Ascending aorta (tissue), 2 donors: ENCODE data around the gene SGPL1. TPM values are rescaled to one million over a fixed set of nuclear protein-coding genes. Genes with fewer than 3 reads are reported as not detected.
A peak's percentile ranks its signal among the peaks of the same experiment; 100 is the strongest.

ENCODE experiments used
- DNase-seq, 2 donors: peaks; one replicate each; pipeline ENCODE4 v3.0.0-alpha.2; 2019; ENCODE audit warnings: low spot score in 2 of 2
- H3K27ac ChIP-seq, 2 donors: fragments of 200-600 bp; sonication (generic); one replicate each; pipeline ENCODE4 v1.5.1; 2016 to 2017; ENCODE audit warnings: mild to moderate bottlenecking in 1 of 2
- H3K27me3 ChIP-seq: fragments of 200-600 bp; sonication (generic); one replicate; pipeline ENCODE4 v1.5.1; 2017
- H3K36me3 ChIP-seq, 2 donors: fragments of 200-600 bp; sonication (generic); one replicate each; pipeline ENCODE4 v1.5.1; 2016
- H3K4me1 ChIP-seq, 2 donors: fragments of 200-600 bp; sonication (generic); one replicate each; pipeline ENCODE4 v1.5.1; 2016 to 2017; ENCODE audit warnings: mild to moderate bottlenecking in 1 of 2
- H3K4me3 ChIP-seq, 2 donors: fragments of 200-600 bp; sonication (generic); one replicate each; pipeline ENCODE4 v1.5.1; 2016 to 2017; ENCODE audit warnings: mild to moderate bottlenecking in 1 of 2
- H3K9me3 ChIP-seq, 2 donors: fragments of 200-600 bp; sonication (generic); one replicate each; pipeline ENCODE4 v1.5.1; 2016
- CTCF ChIP-seq, 3 experiments: fragments of 200-600 bp in 2 of 3; fragments of 450-650 bp in 1 of 3; sonication (generic) in 2 of 3; IDR thresholded peaks; one replicate each; pipeline ENCODE4 v1.5.1; 2016 to 2019; ENCODE audit warnings: antibody characterized with exemption in 3 of 3, mild to moderate bottlenecking in 1 of 3, moderate library complexity in 1 of 3
- intact Hi-C: fragments of 100-400 bp; cut with DNase I; formaldehyde crosslinking; loops from one replicate; pipeline ENCODE4 v1.15.1; 2023
- total RNA-seq: library from RNA; depleted of rRNA; stranded (reverse); fragments of >200 nt; gene quantifications from one replicate; pipeline ENCODE4 v1.1.0, GENCODE V29; 2016

The SGPL1 gene
- total RNA-seq, 1 donor from 2014 or later = 6.2 TPM

GRCh38 chr10:70920519-70920918 is 104.8 kb downstream of the SGPL1 start:
- no peak overlapping the region for H3K27ac ChIP-seq
- H3K4me1 ChIP-seq = no peaks in the 10 kb centered on the region
- H3K4me3 ChIP-seq = no peak overlapping the region
- TF ChIP-seq CTCF (IDR thresholded peaks at IDR 0.05) = no peak
- H3K36me3 ChIP-seq = no peaks in the 10 kb centered on the region
- no peaks in the 10 kb centered on the region for H3K27me3 ChIP-seq
- intact Hi-C loops = no loop called here
- H3K9me3 ChIP-seq = no peaks in the 10 kb centered on the region
- no peak for DNase-seq

GRCh38 chr10:70921285-70921684 is 105.5 kb downstream of the SGPL1 start:
- TF ChIP-seq CTCF (IDR thresholded peaks at IDR 0.05) = no peak
- no peaks in the 10 kb centered on the region for H3K9me3 ChIP-seq
- H3K27ac ChIP-seq = no peak overlapping the region
- H3K27me3 ChIP-seq = no peaks in the 10 kb centered on the region
- no peak for DNase-seq
- peaks cover 0 to 2% of the 10 kb centered on the region in 2 donors for H3K4me1 ChIP-seq
- intact Hi-C loops = no loop called here
- H3K4me3 ChIP-seq = no peak overlapping the region
- H3K36me3 ChIP-seq = no peaks in the 10 kb centered on the region

- no peak overlapping the region for H3K27ac ChIP-seq
- intact Hi-C loops = no loop called here
- H3K9me3 ChIP-seq = no peaks in the 10 kb centered on the region
- H3K27me3 ChIP-seq = no peaks in the 10 kb centered on the region
- no peak for DNase-seq
- no peak for TF ChIP-seq CTCF (IDR thresholded peaks at IDR 0.05)
- no peak overlapping the region for H3K4me3 ChIP-seq
- no peaks in the 10 kb centered on the region for H3K36me3 ChIP-seq
- H3K4me1 ChIP-seq = peaks cover 0 to 4% of the 10 kb centered on the region in 2 donors
Observed at GRCh38 chr10:70923696-70924095, 107.9 kb downstream of the SGPL1 start.

- Histone ChIP-seq H3K4me3 (no peak overlapping the region), H3K9me3 (no peaks in the 10 kb centered on the region), H3K4me1 (peaks cover 0 to 4% of the 10 kb centered on the region in 2 donors), H3K36me3 (no peaks in the 10 kb centered on the region), H3K27ac (no peak overlapping the region), H3K27me3 (no peaks in the 10 kb centered on the region)
- TF ChIP-seq CTCF (IDR thresholded peaks at IDR 0.05) = peak; percentile 90 to 98 (median 98)
- peak in 1 of 2 donors; percentile 73 for DNase-seq
- intact Hi-C loops = loop anchor here (1.0 to 5.0 kb wide), 3 partner anchors 284 to 360 kb away; no protein-coding TSS in a partner anchor
Observed at GRCh38 chr10:70925377-70926225, 109.9 kb downstream of the SGPL1 start.

GRCh38 chr10:70926226-70927000 is 110.7 kb downstream of the SGPL1 start:
- H3K4me3 ChIP-seq = no peak overlapping the region
- no peaks in the 10 kb centered on the region for H3K36me3 ChIP-seq
- TF ChIP-seq CTCF (IDR thresholded peaks at IDR 0.05) = no peak
- no peaks in the 10 kb centered on the region for H3K9me3 ChIP-seq
- no peak overlapping the region for H3K27ac ChIP-seq
- H3K27me3 ChIP-seq = no peaks in the 10 kb centered on the region
- peaks cover 0 to 4% of the 10 kb centered on the region in 2 donors for H3K4me1 ChIP-seq
- intact Hi-C loops = loop anchor here (1.0 to 5.0 kb wide), 2 partner anchors 283 to 341 kb away; no protein-coding TSS in a partner anchor
- DNase-seq = no peak
